ENCODE results near the gene ARHGAP28.
A peak's percentile ranks its signal among the peaks of the same experiment; 100 is the strongest.

Gene ARHGAP28

DNA sequence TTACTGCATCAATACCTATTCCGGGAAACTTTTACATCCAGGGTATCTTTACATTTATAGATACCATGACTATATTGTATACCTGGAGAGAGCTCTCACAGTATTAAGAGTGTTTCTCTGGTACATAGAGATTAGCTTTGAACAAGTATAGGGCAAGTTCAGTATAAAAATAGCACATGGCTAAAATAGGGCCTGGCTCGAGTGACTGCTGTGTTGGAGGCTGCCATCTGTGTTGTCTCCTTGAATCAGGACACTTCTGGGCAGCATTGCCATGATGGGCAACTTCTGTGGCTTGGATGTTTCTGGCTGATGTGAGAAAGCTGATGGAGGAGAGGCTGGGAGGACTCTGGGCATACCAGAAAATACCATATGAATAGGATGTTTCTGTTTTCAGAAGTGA, 18.7 kb downstream of the ARHGAP28 start:
- DNase-seq, result no peak
- peaks cover 2% of the 10 kb centered on the region for H3K79me2 ChIP-seq (ENCODE audit: control insufficient read depth, insufficient read depth, low read length, poor library complexity)
- H3K18ac ChIP-seq (ENCODE audit: low read length), result peak overlapping the region; percentile 73
- no peaks in the 10 kb centered on the region for H3K27me3 ChIP-seq (ENCODE audit: insufficient read depth, low read length)
- H4K91ac ChIP-seq (ENCODE audit: low read depth, low read length), result peak overlapping the region; percentile 43
- peak overlapping the region; percentile 77 for H2AK5ac ChIP-seq (ENCODE audit: low read length)
- no peak overlapping the region for H3K4me2 ChIP-seq (ENCODE audit: low read length)
- peak overlapping the region; percentile 77 for H2BK120ac ChIP-seq (ENCODE audit: insufficient read depth, low read length, poor library complexity)
- H2BK12ac ChIP-seq (ENCODE audit: low read length), result peak overlapping the region; percentile 90
- no peak overlapping the region for H3K4me3 ChIP-seq (ENCODE audit: low read depth, low read length)
- peaks cover 1% of the 10 kb centered on the region for H3K9me3 ChIP-seq (ENCODE audit: insufficient read depth, low read depth, low read length)
- no peak overlapping the region for H3K14ac ChIP-seq (ENCODE audit: low read length)
- peak overlapping the region; percentile 44 for H3K4ac ChIP-seq (ENCODE audit: low read depth, low read length)
- no peak overlapping the region for H4K8ac ChIP-seq (ENCODE audit: low read depth, low read length)
- peaks cover 4% of the 10 kb centered on the region for H3K79me1 ChIP-seq (ENCODE audit: low read length)
- WGBS (ENCODE audit: extremely low coverage, insufficient coverage, insufficient read length), result no CpG with 5 or more reads among the region's 2 CpGs
- H3K23ac ChIP-seq (ENCODE audit: low read length), result no peak overlapping the region
- peak overlapping the region; percentile 35 for H2BK5ac ChIP-seq (ENCODE audit: low read depth, low read length, poor library complexity)
- peaks cover 7 to 12% of the 10 kb centered on the region in 2 experiments for H3K4me1 ChIP-seq (ENCODE audit: control insufficient read depth in 1 of 2, insufficient read depth in 2 of 2, low read length in 2 of 2)
- no peak overlapping the region for H3K9ac ChIP-seq (ENCODE audit: low read length)
- H3K36me3 ChIP-seq (ENCODE audit: control insufficient read depth in 1 of 2, insufficient read depth in 2 of 2, low read length in 2 of 2), result peaks cover 0 to 2% of the 10 kb centered on the region in 2 experiments
- no peak overlapping the region for H3K27ac ChIP-seq (ENCODE audit: low read depth, low read length)
- H2AFZ ChIP-seq (ENCODE audit: insufficient read depth, low read length, poor library complexity), result no peak overlapping the region
- H4K12ac ChIP-seq (ENCODE audit: low read depth, low read length), result no peak overlapping the region

DNA sequence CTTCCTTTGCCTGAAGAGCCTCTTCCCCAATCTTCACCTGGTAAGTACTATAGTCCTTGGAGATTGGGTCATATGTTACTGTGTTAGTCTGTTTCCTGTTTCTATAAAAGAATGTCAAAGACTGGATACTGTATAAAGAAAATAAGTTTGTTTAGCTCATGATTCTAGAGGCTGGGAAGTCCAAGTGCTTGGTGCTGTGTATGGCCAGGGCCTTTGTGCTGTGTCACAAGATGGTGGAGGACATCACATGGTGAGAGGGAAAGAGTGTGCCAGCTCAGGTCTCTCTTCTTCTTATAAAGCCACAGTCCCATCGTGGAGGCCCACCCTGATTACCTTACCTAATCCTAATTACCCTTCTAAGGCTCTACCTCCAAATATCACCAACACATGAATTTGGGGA, 20.9 kb downstream of the ARHGAP28 start:
- H2BK12ac ChIP-seq (ENCODE audit: low read length), result no peak overlapping the region
- no peak overlapping the region for H4K12ac ChIP-seq (ENCODE audit: low read depth, low read length)
- H3K79me2 ChIP-seq (ENCODE audit: control insufficient read depth, insufficient read depth, low read length, poor library complexity), result peaks cover 2% of the 10 kb centered on the region
- no peak overlapping the region for H2AK5ac ChIP-seq (ENCODE audit: low read length)
- no peak overlapping the region for H4K91ac ChIP-seq (ENCODE audit: low read depth, low read length)
- H3K14ac ChIP-seq (ENCODE audit: low read length), result no peak overlapping the region
- peaks cover 0 to 2% of the 10 kb centered on the region in 2 experiments for H3K36me3 ChIP-seq (ENCODE audit: control insufficient read depth in 1 of 2, insufficient read depth in 2 of 2, low read length in 2 of 2)
- no peak overlapping the region for H2BK120ac ChIP-seq (ENCODE audit: insufficient read depth, low read length, poor library complexity)
- no peak overlapping the region for H2BK5ac ChIP-seq (ENCODE audit: low read depth, low read length, poor library complexity)
- WGBS (ENCODE audit: extremely low coverage, insufficient coverage, insufficient read length), result no CpG with 5 or more reads among the region's 1 CpG
- no peak overlapping the region for H3K27ac ChIP-seq (ENCODE audit: low read depth, low read length)
- no peak overlapping the region for H3K4ac ChIP-seq (ENCODE audit: low read depth, low read length)
- peaks cover 4% of the 10 kb centered on the region for H3K79me1 ChIP-seq (ENCODE audit: low read length)
- no peak overlapping the region for H3K23ac ChIP-seq (ENCODE audit: low read length)
- no peak for DNase-seq
- no peak overlapping the region for H3K4me3 ChIP-seq (ENCODE audit: low read depth, low read length)
- H3K9me3 ChIP-seq (ENCODE audit: insufficient read depth, low read depth, low read length), result peaks cover 1% of the 10 kb centered on the region
- H2AFZ ChIP-seq (ENCODE audit: insufficient read depth, low read length, poor library complexity), result no peak overlapping the region
- no peak overlapping the region for H4K8ac ChIP-seq (ENCODE audit: low read depth, low read length)
- no peaks in the 10 kb centered on the region for H3K27me3 ChIP-seq (ENCODE audit: insufficient read depth, low read length)
- H3K18ac ChIP-seq (ENCODE audit: low read length), result no peak overlapping the region
- no peak overlapping the region for H3K4me2 ChIP-seq (ENCODE audit: low read length)
- peaks cover 7 to 12% of the 10 kb centered on the region in 2 experiments for H3K4me1 ChIP-seq (ENCODE audit: control insufficient read depth in 1 of 2, insufficient read depth in 2 of 2, low read length in 2 of 2)
- H3K9ac ChIP-seq (ENCODE audit: low read length), result no peak overlapping the region

GRCh38 chr18:6751222-6751621, 21.7 kb downstream of the ARHGAP28 start:
- Histone ChIP-seq H3K27me3 (ENCODE audit: insufficient read depth, low read length) (no peaks in the 10 kb centered on the region), H2BK12ac (ENCODE audit: low read length) (no peak overlapping the region), H3K79me1 (ENCODE audit: low read length) (peaks cover 4% of the 10 kb centered on the region), H4K12ac (ENCODE audit: low read depth, low read length) (no peak overlapping the region), H3K9me3 (ENCODE audit: insufficient read depth, low read depth, low read length) (peaks cover 1% of the 10 kb centered on the region), H3K4me3 (ENCODE audit: low read depth, low read length) (no peak overlapping the region), H3K4me2 (ENCODE audit: low read length) (no peak overlapping the region), H3K23ac (ENCODE audit: low read length) (no peak overlapping the region), H4K91ac (ENCODE audit: low read depth, low read length) (peak overlapping the region; percentile 45), H2AK5ac (ENCODE audit: low read length) (no peak overlapping the region), H3K9ac (ENCODE audit: low read length) (no peak overlapping the region), H3K79me2 (ENCODE audit: control insufficient read depth, insufficient read depth, low read length, poor library complexity) (peaks cover 2% of the 10 kb centered on the region), H3K18ac (ENCODE audit: low read length) (no peak overlapping the region), H3K4me1 (ENCODE audit: control insufficient read depth in 1 of 2, insufficient read depth in 2 of 2, low read length in 2 of 2) (peaks cover 2 to 5% of the 10 kb centered on the region in 2 experiments), H2AFZ (ENCODE audit: insufficient read depth, low read length, poor library complexity) (no peak overlapping the region), H2BK120ac (ENCODE audit: insufficient read depth, low read length, poor library complexity) (no peak overlapping the region), H3K27ac (ENCODE audit: low read depth, low read length) (peak overlapping the region; percentile 81), H3K36me3 (ENCODE audit: control insufficient read depth in 1 of 2, insufficient read depth in 2 of 2, low read length in 2 of 2) (peaks cover 0 to 2% of the 10 kb centered on the region in 2 experiments), H2BK5ac (ENCODE audit: low read depth, low read length, poor library complexity) (no peak overlapping the region), H3K14ac (ENCODE audit: low read length) (no peak overlapping the region), H4K8ac (ENCODE audit: low read depth, low read length) (no peak overlapping the region), H3K4ac (ENCODE audit: low read depth, low read length) (no peak overlapping the region)
- no CpG with 5 or more reads among the region's 2 CpGs for WGBS (ENCODE audit: extremely low coverage, insufficient coverage, insufficient read length)
- no peak for DNase-seq

- H3K4me2 ChIP-seq (ENCODE audit: low read length), result no peak overlapping the region
- no peak overlapping the region for H2AK5ac ChIP-seq (ENCODE audit: low read length)
- no peak overlapping the region for H3K9ac ChIP-seq (ENCODE audit: low read length)
- H3K27ac ChIP-seq (ENCODE audit: low read depth, low read length), result peak overlapping the region; percentile 78
- DNase-seq, result no peak
- peaks cover 0 to 2% of the 10 kb centered on the region in 2 experiments for H3K36me3 ChIP-seq (ENCODE audit: control insufficient read depth in 1 of 2, insufficient read depth in 2 of 2, low read length in 2 of 2)
- no peak overlapping the region for H2BK5ac ChIP-seq (ENCODE audit: low read depth, low read length, poor library complexity)
- H3K14ac ChIP-seq (ENCODE audit: low read length), result no peak overlapping the region
- no peak overlapping the region for H3K18ac ChIP-seq (ENCODE audit: low read length)
- H2BK12ac ChIP-seq (ENCODE audit: low read length), result no peak overlapping the region
- no peaks in the 10 kb centered on the region for H3K27me3 ChIP-seq (ENCODE audit: insufficient read depth, low read length)
- peaks cover 4% of the 10 kb centered on the region for H3K79me1 ChIP-seq (ENCODE audit: low read length)
- H3K79me2 ChIP-seq (ENCODE audit: control insufficient read depth, insufficient read depth, low read length, poor library complexity), result peaks cover 2% of the 10 kb centered on the region
- H3K4me1 ChIP-seq (ENCODE audit: control insufficient read depth in 1 of 2, insufficient read depth in 2 of 2, low read length in 2 of 2), result peaks cover 2 to 5% of the 10 kb centered on the region in 2 experiments
- WGBS (ENCODE audit: extremely low coverage, insufficient coverage, insufficient read length), result no CpG with 5 or more reads among the region's 6 CpGs
- no peak overlapping the region for H4K8ac ChIP-seq (ENCODE audit: low read depth, low read length)
- no peak overlapping the region for H3K4me3 ChIP-seq (ENCODE audit: low read depth, low read length)
- H3K4ac ChIP-seq (ENCODE audit: low read depth, low read length), result no peak overlapping the region
- H4K12ac ChIP-seq (ENCODE audit: low read depth, low read length), result no peak overlapping the region
- no peak overlapping the region for H4K91ac ChIP-seq (ENCODE audit: low read depth, low read length)
- H2BK120ac ChIP-seq (ENCODE audit: insufficient read depth, low read length, poor library complexity), result no peak overlapping the region
- H2AFZ ChIP-seq (ENCODE audit: insufficient read depth, low read length, poor library complexity), result no peak overlapping the region
- H3K23ac ChIP-seq (ENCODE audit: low read length), result no peak overlapping the region
- peaks cover 1% of the 10 kb centered on the region for H3K9me3 ChIP-seq (ENCODE audit: insufficient read depth, low read depth, low read length)
Observed at GRCh38 chr18:6752202-6752860, 22.8 kb downstream of the ARHGAP28 start.

Measured in trophoblast cell (in vitro differentiated cells and primary cell).